ENCODE data around the gene FGF21.
"Not testable (repeated sequence)": the region's sequence is repeated elsewhere in the genome, so short reads cannot be mapped to it uniquely, and the experiment has no call there.

Gene FGF21

GRCh38 chr19:48751845-48752495 is 3.4 kb upstream of the FGF21 start:
- no peak for DNase-seq (ENCODE audit: low read depth in 2 of 2)

- no peak for DNase-seq (ENCODE audit: low read depth in 2 of 2)
Measured at GRCh38 chr19:48752496-48753365, 2.6 kb upstream of the FGF21 start, which contains the start of gene FUT1. TSS of gene FUT1 (minus strand) at chr19:48752641. CDS start at chr19:48751281, 1,360 bp downstream.

GRCh38 chr19:48755787-48756186 is 463 bp downstream of the FGF21 start:
- DNase-seq (ENCODE audit: low read depth in 2 of 2) = no peak

GRCh38 chr19:48756212-48756611 is 888 bp downstream of the FGF21 start:
- DNase-seq (ENCODE audit: low read depth in 2 of 2) = no peak

- DNase-seq (ENCODE audit: low read depth in 2 of 2) = no peak
Measured at GRCh38 chr19:48756686-48757085, 1.4 kb downstream of the FGF21 start.

GRCh38 chr19:48757089-48757675 is 1.9 kb downstream of the FGF21 start:
- DNase-seq (ENCODE audit: low read depth in 2 of 2) = no peak

GRCh38 chr19:48757741-48758144 is 2.4 kb downstream of the FGF21 start:
- DNase-seq (ENCODE audit: low read depth in 2 of 2) = no peak

GRCh38 chr19:48760504-48761205 is 5.3 kb downstream of the FGF21 start:
- no peak for DNase-seq (ENCODE audit: low read depth in 2 of 2)

- not testable (repeated sequence) for DNase-seq (ENCODE audit: low read depth in 2 of 2)
Measured at GRCh38 chr19:48765816-48766215, 10.5 kb downstream of the FGF21 start.

GRCh38 chr19:48768171-48768753 is 12.9 kb downstream of the FGF21 start:
- not testable (repeated sequence) for DNase-seq (ENCODE audit: low read depth in 2 of 2)

GRCh38 chr19:48768994-48769713 is 13.8 kb downstream of the FGF21 start:
- no peak for DNase-seq (ENCODE audit: low read depth in 2 of 2)

GRCh38 chr19:48770266-48770665 is 14.9 kb downstream of the FGF21 start:
- DNase-seq (ENCODE audit: low read depth in 2 of 2) = no peak

- no peak for DNase-seq (ENCODE audit: low read depth in 2 of 2)
Measured at GRCh38 chr19:48770734-48771472, 15.6 kb downstream of the FGF21 start.

- no peak for DNase-seq (ENCODE audit: low read depth in 2 of 2)
Measured at GRCh38 chr19:48772503-48772953, 17.2 kb downstream of the FGF21 start.

GRCh38 chr19:48777139-48777538 is 21.8 kb downstream of the FGF21 start:
- no peak for DNase-seq (ENCODE audit: low read depth in 2 of 2)

GRCh38 chr19:48777720-48778119 is 22.4 kb downstream of the FGF21 start:
- no peak for DNase-seq (ENCODE audit: low read depth in 2 of 2)

GRCh38 chr19:48779636-48780035 is 24.3 kb downstream of the FGF21 start:
- DNase-seq (ENCODE audit: low read depth in 2 of 2) = no peak

- DNase-seq (ENCODE audit: low read depth in 2 of 2) = no peak
Measured at GRCh38 chr19:48780631-48781391, 25.5 kb downstream of the FGF21 start.

GRCh38 chr19:48784527-48784926 is 29.2 kb downstream of the FGF21 start:
- no peak for DNase-seq (ENCODE audit: low read depth in 2 of 2)
